Omental fat pad (tissue), 4 donors: ENCODE results near the gene PRELID3B. TPM values are rescaled to one million over a fixed set of nuclear protein-coding genes. Genes with fewer than 3 reads are reported as not detected.

Experiments used
- ATAC-seq: fragments of 150-250 bp; one replicate; pipeline ENCODE4 v1.9.1; 2016; ENCODE audit warnings: mild to moderate bottlenecking, moderate library complexity; ENCODE audit not compliant: low FRiP score
- DNase-seq: peaks from one replicate; pipeline ENCODE4 v3.0.0-alpha.2; 2019; ENCODE audit warnings: low spot score
- total RNA-seq, 4 donors: library from RNA; depleted of rRNA; stranded (reverse); fragments of >200 nt; gene quantifications; one replicate each; pipeline ENCODE4 v1.1.0, GENCODE V29; 2016
- TF ChIP-seq, protein P1 (sequence below), 3 donors: fragments of 450-650 bp; IDR thresholded peaks; one replicate each; pipeline ENCODE4 v1.5.1; 2016 to 2017; ENCODE audit warnings: antibody characterized with exemption in 3 of 3, mild to moderate bottlenecking in 3 of 3, moderate library complexity in 2 of 3

PRELID3B gene
- total RNA-seq, 4 donors from 2014 or later = 33.1 to 71.1 (median 51.2) TPM

DNA sequence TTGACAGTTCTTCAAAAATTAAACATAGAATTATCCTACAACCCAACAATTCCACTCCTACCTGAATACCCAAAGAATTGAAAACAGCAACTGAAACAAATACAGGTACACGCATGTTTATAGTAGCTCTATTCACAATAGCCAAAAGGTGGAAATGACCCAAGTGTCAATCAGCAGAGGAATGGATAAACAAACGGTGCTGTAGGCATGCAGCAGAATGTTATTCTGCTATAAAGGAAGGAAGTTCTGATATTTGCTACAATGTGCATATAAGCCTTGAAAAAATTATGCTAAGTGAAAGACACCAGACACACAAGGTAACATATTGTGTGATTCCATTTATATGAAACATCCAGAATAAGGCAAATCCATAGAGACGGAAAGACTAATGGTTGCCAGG is 38.5 kb upstream of the PRELID3B start:
- TF ChIP-seq, protein P1, sequence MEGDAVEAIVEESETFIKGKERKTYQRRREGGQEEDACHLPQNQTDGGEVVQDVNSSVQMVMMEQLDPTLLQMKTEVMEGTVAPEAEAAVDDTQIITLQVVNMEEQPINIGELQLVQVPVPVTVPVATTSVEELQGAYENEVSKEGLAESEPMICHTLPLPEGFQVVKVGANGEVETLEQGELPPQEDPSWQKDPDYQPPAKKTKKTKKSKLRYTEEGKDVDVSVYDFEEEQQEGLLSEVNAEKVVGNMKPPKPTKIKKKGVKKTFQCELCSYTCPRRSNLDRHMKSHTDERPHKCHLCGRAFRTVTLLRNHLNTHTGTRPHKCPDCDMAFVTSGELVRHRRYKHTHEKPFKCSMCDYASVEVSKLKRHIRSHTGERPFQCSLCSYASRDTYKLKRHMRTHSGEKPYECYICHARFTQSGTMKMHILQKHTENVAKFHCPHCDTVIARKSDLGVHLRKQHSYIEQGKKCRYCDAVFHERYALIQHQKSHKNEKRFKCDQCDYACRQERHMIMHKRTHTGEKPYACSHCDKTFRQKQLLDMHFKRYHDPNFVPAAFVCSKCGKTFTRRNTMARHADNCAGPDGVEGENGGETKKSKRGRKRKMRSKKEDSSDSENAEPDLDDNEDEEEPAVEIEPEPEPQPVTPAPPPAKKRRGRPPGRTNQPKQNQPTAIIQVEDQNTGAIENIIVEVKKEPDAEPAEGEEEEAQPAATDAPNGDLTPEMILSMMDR (IDR thresholded peaks at IDR 0.05) = no peak
- DNase-seq = no peak
- ATAC-seq = no peak

DNA sequence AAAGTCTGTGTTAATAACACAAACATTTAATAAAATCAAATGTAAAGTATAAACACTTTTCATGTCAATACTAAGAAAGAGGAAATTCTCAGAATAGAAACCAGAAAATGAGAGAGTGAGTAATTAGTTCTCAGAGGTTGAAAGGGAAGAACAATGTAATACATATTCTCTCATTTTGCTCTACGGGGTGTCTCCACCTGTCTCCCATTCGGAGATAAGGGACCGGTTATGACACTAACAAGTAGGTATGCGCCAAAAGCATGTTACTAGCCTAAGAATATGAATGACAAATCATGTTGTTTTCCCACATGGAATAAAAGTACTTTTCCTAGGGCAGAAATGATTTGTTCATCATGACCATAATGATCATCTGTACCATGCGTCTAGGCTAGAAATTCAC is 35.6 kb upstream of the PRELID3B start:
- TF ChIP-seq, protein P1 (IDR thresholded peaks at IDR 0.05) = no peak
- ATAC-seq (no peak), DNase-seq (no peak)

DNA sequence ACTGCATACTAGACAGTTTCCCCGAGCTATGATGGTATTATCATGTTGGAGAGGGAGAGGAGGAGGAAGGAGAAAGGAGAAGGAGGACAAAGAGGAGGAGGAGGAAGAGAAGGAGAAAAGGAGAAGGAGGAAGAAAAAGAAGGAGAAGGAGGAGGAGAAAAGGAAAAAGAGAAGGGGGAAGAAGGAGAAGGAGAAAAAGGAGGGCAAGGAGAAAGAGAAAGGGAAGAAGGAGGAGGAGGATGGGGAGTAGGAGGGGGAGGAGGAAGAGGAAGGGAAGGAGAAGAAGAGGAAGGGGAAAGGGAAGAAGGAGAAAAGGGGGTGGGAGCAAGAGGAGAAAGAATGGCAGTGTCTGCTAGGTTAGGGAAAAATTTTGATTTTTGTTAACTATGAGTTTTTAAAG is 35.1 kb upstream of the PRELID3B start:
- TF ChIP-seq, protein P1 (IDR thresholded peaks at IDR 0.05) = no peak
- DNase-seq (no peak), ATAC-seq (no peak)

DNA sequence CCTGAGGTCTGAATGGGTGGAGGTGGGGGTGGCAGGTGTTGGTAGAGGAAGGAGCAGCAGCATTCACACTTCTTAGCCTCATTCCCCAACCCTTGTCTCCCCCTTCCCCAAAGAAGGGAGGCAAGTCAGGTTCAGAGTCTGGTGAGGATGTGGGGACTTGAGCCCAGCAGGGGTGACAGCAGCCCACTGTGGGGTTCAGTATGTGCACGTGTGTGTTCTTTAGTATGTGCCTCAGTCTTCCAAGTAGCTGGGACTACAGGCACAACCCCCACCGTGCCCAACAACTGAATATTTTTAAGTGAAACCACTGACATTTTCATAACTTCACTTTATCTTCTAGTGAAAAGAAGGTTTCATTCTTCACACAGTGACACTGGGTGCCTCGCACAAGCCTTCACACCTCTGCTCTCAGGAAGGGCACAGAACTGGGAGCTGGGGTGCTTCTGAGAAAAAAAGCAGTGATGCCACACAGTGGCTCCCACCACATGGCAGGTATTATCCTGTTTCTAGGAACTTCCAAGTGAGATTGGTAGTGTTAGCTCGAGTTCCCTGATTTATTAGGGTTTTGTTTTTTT is 33.4 kb upstream of the PRELID3B start:
- TF ChIP-seq, protein P1 (IDR thresholded peaks at IDR 0.05) = no peak
- DNase-seq (no peak), ATAC-seq (no peak)

DNA sequence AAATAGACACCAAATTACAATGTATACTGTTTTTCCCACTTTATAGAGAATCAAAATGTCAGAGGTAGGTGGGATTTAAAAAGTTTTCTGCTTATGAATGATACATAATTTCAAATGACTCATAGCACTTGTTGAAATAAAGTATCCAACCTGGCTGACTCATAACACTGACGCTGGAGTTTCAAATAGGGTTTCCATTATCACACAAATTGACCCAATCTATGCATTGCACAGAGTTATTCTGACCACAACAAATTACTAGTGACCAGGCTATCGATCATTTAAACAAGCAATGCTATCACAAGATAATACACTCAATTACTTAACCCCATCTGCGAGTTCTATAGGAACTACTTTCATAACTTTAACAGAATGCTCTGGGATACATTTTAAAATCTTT is 31.9 kb upstream of the PRELID3B start:
- no peak for DNase-seq
- TF ChIP-seq, protein P1 (IDR thresholded peaks at IDR 0.05) = no peak
- ATAC-seq = peak; percentile 76

DNA sequence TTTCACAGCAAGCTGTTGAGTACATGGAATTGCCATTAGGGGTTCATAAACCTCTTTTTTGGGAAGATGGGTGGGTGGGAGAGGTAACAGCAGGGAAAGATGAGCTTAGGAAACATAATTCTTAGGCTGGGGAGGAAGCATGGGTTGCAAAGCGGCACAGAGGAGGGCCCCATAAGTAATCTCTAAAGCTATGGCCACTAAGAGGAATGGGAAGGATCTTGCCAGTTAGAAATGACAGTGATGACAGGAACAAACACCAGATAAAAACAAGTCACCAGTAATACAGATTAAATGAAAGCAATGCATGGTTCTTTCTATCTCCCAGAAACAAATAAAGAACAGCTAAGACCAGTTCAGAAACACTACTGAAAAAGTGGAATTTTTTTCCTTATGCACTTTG is 31.0 kb upstream of the PRELID3B start:
- no peak for ATAC-seq
- DNase-seq = no peak
- TF ChIP-seq, protein P1 (IDR thresholded peaks at IDR 0.05) = no peak

DNA sequence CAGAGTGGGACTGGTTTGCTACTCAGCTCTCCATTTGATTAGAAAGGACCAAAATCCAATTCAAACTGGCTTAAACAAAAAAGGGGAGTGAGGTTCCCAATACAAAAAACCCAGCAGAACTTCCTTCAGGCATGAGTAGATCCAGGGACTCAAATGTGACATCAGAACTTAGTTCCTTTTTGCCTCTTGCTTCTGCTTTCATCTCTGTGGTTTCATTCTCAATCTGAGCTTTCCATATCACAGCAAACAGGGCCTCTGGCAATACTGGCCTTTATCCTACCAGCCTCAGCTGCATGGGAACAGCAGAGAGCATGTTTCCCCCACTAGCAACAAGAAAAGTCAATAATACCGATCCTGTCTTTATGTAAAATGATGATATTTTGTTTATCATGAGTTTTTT is 28.6 kb upstream of the PRELID3B start:
- ATAC-seq = no peak
- no peak for DNase-seq
- TF ChIP-seq, protein P1 (IDR thresholded peaks at IDR 0.05) = no peak
